ENCODE results near the gene GPR89A. TPM values are rescaled to one million over a fixed set of nuclear protein-coding genes. Genes with fewer than 3 reads are reported as not detected.

GPR89A gene
- polyA plus RNA-seq, 1 experiment: 46.4 TPM

- Histone ChIP-seq H3K27ac (ENCODE audit: low read depth, low read length) (no peak overlapping the region), H3K4me3 (ENCODE audit: low read depth, low read length) (no peak overlapping the region), H3K27me3 (ENCODE audit: control insufficient read depth, insufficient read depth, low read length) (no peaks in the 10 kb centered on the region), H3K9me3 (ENCODE audit: control insufficient read depth, insufficient read depth, low read length) (no peaks in the 10 kb centered on the region; the same call in 1 of the 2 replicates)
- TF ChIP-seq CTCF (IDR thresholded peaks at IDR 0.05; ENCODE audit: low read depth, low read length): no peak
- CTCF ChIA-PET: no interaction called here
- POLR2A ChIA-PET: no interaction called here
- DNase-seq (ENCODE audit: low read depth, low spot score): no peak
Observed at GRCh38 chr1:145695821-145696629, 88.2 kb downstream of the GPR89A start.

- no peak for TF ChIP-seq CTCF (IDR thresholded peaks at IDR 0.05; ENCODE audit: low read depth, low read length)
- H3K9me3 ChIP-seq (ENCODE audit: control insufficient read depth, insufficient read depth, low read length): no peaks in the 10 kb centered on the region; the same call in 1 of the 2 replicates
- H3K27me3 ChIP-seq (ENCODE audit: control insufficient read depth, insufficient read depth, low read length): no peaks in the 10 kb centered on the region
- POLR2A ChIA-PET: no interaction called here
- no peak overlapping the region for H3K27ac ChIP-seq (ENCODE audit: low read depth, low read length)
- H3K4me3 ChIP-seq (ENCODE audit: low read depth, low read length): no peak overlapping the region
- no peak for DNase-seq (ENCODE audit: low read depth, low spot score)
- CTCF ChIA-PET: no interaction called here
Observed at GRCh38 chr1:145696630-145696960, 88.8 kb downstream of the GPR89A start.

GRCh38 chr1:145701306-145701862, 93.6 kb downstream of the GPR89A start:
- Histone ChIP-seq H3K27ac (ENCODE audit: low read depth, low read length) (no peak overlapping the region), H3K27me3 (ENCODE audit: control insufficient read depth, insufficient read depth, low read length) (no peaks in the 10 kb centered on the region), H3K4me3 (ENCODE audit: low read depth, low read length) (no peak overlapping the region), H3K9me3 (ENCODE audit: control insufficient read depth, insufficient read depth, low read length) (no peaks in the 10 kb centered on the region)
- ChIA-PET CTCF (no interaction called here), POLR2A (no interaction called here)
- TF ChIP-seq CTCF (IDR thresholded peaks at IDR 0.05; ENCODE audit: low read depth, low read length): no peak
- no peak for DNase-seq (ENCODE audit: low read depth, low spot score)

GRCh38 chr1:145702052-145702451, 94.3 kb downstream of the GPR89A start:
- TF ChIP-seq CTCF (IDR thresholded peaks at IDR 0.05; ENCODE audit: low read depth, low read length): no peak
- H3K27ac ChIP-seq (ENCODE audit: low read depth, low read length): no peak overlapping the region
- no peak for DNase-seq (ENCODE audit: low read depth, low spot score)
- no peak overlapping the region for H3K4me3 ChIP-seq (ENCODE audit: low read depth, low read length)
- no peaks in the 10 kb centered on the region for H3K9me3 ChIP-seq (ENCODE audit: control insufficient read depth, insufficient read depth, low read length)
- POLR2A ChIA-PET: no interaction called here
- no peaks in the 10 kb centered on the region for H3K27me3 ChIP-seq (ENCODE audit: control insufficient read depth, insufficient read depth, low read length)
- CTCF ChIA-PET: no interaction called here

GRCh38 chr1:145702826-145703225, 95.0 kb downstream of the GPR89A start:
- ChIA-PET POLR2A (no interaction called here), CTCF (interaction anchor here (1.5 kb wide), 1 partner anchor 18 kb away, joined by 6 read pairs; no protein-coding TSS in a partner anchor)
- Histone ChIP-seq H3K27me3 (ENCODE audit: control insufficient read depth, insufficient read depth, low read length) (no peaks in the 10 kb centered on the region), H3K4me3 (ENCODE audit: low read depth, low read length) (no peak overlapping the region), H3K9me3 (ENCODE audit: control insufficient read depth, insufficient read depth, low read length) (no peaks in the 10 kb centered on the region), H3K27ac (ENCODE audit: low read depth, low read length) (no peak overlapping the region)
- no peak for TF ChIP-seq CTCF (IDR thresholded peaks at IDR 0.05; ENCODE audit: low read depth, low read length)
- no peak for DNase-seq (ENCODE audit: low read depth, low spot score)

All from AG04450 (cell line).